HCT116 (cell line): ENCODE data around the gene PPP2R5C.

Source experiments
- CEBPB ChIP-seq: IDR thresholded peaks from 2 replicates; pipeline ENCODE4 v1.6.1; 2012; ENCODE audit warnings: low read depth
- EGR1 ChIP-seq: IDR thresholded peaks from 2 replicates; pipeline ENCODE4 v1.6.1; 2012; ENCODE audit warnings: low read depth
- EZH2 ChIP-seq: fragments of 200-600 bp; sonication (generic); IDR thresholded peaks from 2 replicates; pipeline ENCODE4 v1.6.1; 2017; ENCODE audit warnings: antibody characterized with exemption, mixed run types
- EZH2phosphoT487 ChIP-seq: fragments of 200-600 bp; IDR thresholded peaks from 2 replicates; pipeline ENCODE4 v1.6.1; 2018; ENCODE audit warnings: antibody characterized with exemption, borderline replicate concordance
- POLR2A ChIP-seq: IDR thresholded peaks from 2 replicates; pipeline ENCODE4 v1.7.0; 2011; ENCODE audit warnings: borderline replicate concordance; ENCODE audit not compliant: insufficient read depth, insufficient read length; ENCODE audit errors: extremely low read depth
- POLR2AphosphoS5 ChIP-seq: IDR thresholded peaks from 2 replicates; pipeline ENCODE4 v1.6.1; 2011; ENCODE audit warnings: mild to moderate bottlenecking, low read depth, low read length, moderate library complexity
- SIN3A ChIP-seq: IDR thresholded peaks from 2 replicates; pipeline ENCODE4 v1.6.1; 2012; ENCODE audit warnings: low read depth
- TCF7L2 ChIP-seq: IDR thresholded peaks from 2 replicates; pipeline ENCODE4 v1.7.0; 2011; ENCODE audit warnings: borderline replicate concordance, inconsistent platforms; ENCODE audit not compliant: insufficient read depth, insufficient read length; ENCODE audit errors: extremely low read depth
- YY1 ChIP-seq: IDR thresholded peaks from 2 replicates; pipeline ENCODE4 v1.6.1; 2011; ENCODE audit warnings: low read length, low read depth, moderate library complexity, mild to moderate bottlenecking; ENCODE audit not compliant: insufficient replicate concordance; ENCODE audit errors: extremely low read depth
- TF ChIP-seq, protein P1 (sequence below), 3 experiments: fragments of 200-600 bp in 1 of 3; sonication (generic) in 1 of 3; IDR thresholded peaks in 2 of 3; conservative IDR thresholded peaks in 1 of 3; 2 replicates each; pipeline ENCODE4 v1.5.1; 2012 to 2017; ENCODE audit warnings: low read depth in 2 of 3, low read length in 2 of 3, antibody characterized with exemption in 1 of 3, borderline replicate concordance in 1 of 3, control low read depth in 1 of 3, mild to moderate bottlenecking in 1 of 3, mixed read lengths in 1 of 3, mixed run types in 1 of 3, moderate library complexity in 1 of 3; ENCODE audit not compliant: insufficient read depth in 1 of 3
- TF ChIP-seq, protein P2 (sequence below): IDR thresholded peaks from 2 replicates; pipeline ENCODE4 v1.6.1; 2012; ENCODE audit warnings: low read depth

DNA sequence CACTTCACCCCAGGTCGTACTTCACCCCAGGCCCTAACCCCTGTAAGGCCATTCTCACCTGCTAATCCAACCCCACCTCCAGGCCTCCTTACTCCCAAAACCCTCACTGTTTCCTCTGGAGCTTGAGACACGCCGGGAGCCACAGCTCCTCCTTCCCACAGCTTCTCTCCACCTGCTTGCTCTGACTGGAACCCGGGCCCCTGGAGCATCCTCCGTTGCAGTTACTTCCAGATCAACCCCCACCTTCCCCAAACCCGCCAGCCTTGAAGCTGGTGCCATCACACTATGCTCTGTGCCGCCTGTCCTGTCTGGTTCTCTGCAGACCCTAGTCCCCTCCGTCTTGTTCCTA, 34.6 kb upstream of the PPP2R5C start:
- TF ChIP-seq, protein P1, sequence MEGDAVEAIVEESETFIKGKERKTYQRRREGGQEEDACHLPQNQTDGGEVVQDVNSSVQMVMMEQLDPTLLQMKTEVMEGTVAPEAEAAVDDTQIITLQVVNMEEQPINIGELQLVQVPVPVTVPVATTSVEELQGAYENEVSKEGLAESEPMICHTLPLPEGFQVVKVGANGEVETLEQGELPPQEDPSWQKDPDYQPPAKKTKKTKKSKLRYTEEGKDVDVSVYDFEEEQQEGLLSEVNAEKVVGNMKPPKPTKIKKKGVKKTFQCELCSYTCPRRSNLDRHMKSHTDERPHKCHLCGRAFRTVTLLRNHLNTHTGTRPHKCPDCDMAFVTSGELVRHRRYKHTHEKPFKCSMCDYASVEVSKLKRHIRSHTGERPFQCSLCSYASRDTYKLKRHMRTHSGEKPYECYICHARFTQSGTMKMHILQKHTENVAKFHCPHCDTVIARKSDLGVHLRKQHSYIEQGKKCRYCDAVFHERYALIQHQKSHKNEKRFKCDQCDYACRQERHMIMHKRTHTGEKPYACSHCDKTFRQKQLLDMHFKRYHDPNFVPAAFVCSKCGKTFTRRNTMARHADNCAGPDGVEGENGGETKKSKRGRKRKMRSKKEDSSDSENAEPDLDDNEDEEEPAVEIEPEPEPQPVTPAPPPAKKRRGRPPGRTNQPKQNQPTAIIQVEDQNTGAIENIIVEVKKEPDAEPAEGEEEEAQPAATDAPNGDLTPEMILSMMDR (IDR thresholded peaks at IDR 0.05 in 2 of 3, conservative IDR thresholded peaks at IDR 0.05 in 1 of 3; ENCODE audit: borderline replicate concordance in 1 of 3, insufficient read depth in 1 of 3, low read depth in 2 of 3, low read length in 2 of 3), result no peak
- TF ChIP-seq POLR2A, result no peak
- TF ChIP-seq TCF7L2, result no peak
- TF ChIP-seq CEBPB, result no peak
- TF ChIP-seq, protein P2, sequence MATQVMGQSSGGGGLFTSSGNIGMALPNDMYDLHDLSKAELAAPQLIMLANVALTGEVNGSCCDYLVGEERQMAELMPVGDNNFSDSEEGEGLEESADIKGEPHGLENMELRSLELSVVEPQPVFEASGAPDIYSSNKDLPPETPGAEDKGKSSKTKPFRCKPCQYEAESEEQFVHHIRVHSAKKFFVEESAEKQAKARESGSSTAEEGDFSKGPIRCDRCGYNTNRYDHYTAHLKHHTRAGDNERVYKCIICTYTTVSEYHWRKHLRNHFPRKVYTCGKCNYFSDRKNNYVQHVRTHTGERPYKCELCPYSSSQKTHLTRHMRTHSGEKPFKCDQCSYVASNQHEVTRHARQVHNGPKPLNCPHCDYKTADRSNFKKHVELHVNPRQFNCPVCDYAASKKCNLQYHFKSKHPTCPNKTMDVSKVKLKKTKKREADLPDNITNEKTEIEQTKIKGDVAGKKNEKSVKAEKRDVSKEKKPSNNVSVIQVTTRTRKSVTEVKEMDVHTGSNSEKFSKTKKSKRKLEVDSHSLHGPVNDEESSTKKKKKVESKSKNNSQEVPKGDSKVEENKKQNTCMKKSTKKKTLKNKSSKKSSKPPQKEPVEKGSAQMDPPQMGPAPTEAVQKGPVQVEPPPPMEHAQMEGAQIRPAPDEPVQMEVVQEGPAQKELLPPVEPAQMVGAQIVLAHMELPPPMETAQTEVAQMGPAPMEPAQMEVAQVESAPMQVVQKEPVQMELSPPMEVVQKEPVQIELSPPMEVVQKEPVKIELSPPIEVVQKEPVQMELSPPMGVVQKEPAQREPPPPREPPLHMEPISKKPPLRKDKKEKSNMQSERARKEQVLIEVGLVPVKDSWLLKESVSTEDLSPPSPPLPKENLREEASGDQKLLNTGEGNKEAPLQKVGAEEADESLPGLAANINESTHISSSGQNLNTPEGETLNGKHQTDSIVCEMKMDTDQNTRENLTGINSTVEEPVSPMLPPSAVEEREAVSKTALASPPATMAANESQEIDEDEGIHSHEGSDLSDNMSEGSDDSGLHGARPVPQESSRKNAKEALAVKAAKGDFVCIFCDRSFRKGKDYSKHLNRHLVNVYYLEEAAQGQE, result no peak
- no peak for TF ChIP-seq SIN3A
- no peak for TF ChIP-seq EZH2phosphoT487
- TF ChIP-seq EZH2, result no peak
- no peak for TF ChIP-seq YY1
- no peak for TF ChIP-seq POLR2AphosphoS5
- TF ChIP-seq EGR1, result no peak
